Measurements from ENCODE around the gene ANKZF1.
"Not testable (repeated sequence)": the region's sequence is repeated elsewhere in the genome, so short reads cannot be mapped to it uniquely, and the experiment has no call there.

Gene ANKZF1

GRCh38 chr2:219254590-219255201 lies 25.1 kb downstream of the ANKZF1 start:
- no peak for DNase-seq

- DNase-seq = not testable (repeated sequence)
Measured at GRCh38 chr2:219258942-219259341, 29.3 kb downstream of the ANKZF1 start.

GRCh38 chr2:219261024-219261855 lies 31.6 kb downstream of the ANKZF1 start:
- no peak for DNase-seq

- no peak for DNase-seq
Measured at GRCh38 chr2:219266232-219266631, 36.6 kb downstream of the ANKZF1 start.

GRCh38 chr2:219266886-219267285 lies 37.3 kb downstream of the ANKZF1 start:
- no peak for DNase-seq

- no peak for DNase-seq
Measured at GRCh38 chr2:219268294-219268693, 38.7 kb downstream of the ANKZF1 start.

- no peak for DNase-seq
Measured at GRCh38 chr2:219269362-219270054, 39.9 kb downstream of the ANKZF1 start.

GRCh38 chr2:219270055-219270372 lies 40.4 kb downstream of the ANKZF1 start:
- no peak for DNase-seq

GRCh38 chr2:219271021-219271420 lies 41.4 kb downstream of the ANKZF1 start:
- no peak for DNase-seq

- no peak for DNase-seq
Measured at GRCh38 chr2:219272356-219272755, 42.8 kb downstream of the ANKZF1 start.

GRCh38 chr2:219272995-219273394 lies 43.4 kb downstream of the ANKZF1 start:
- no peak for DNase-seq

- no peak for DNase-seq
Measured at GRCh38 chr2:219273937-219274336, 44.3 kb downstream of the ANKZF1 start.

GRCh38 chr2:219274361-219274921 lies 44.8 kb downstream of the ANKZF1 start:
- DNase-seq = peak; percentile 85

GRCh38 chr2:219277703-219278654 lies 48.4 kb downstream of the ANKZF1 start:
- DNase-seq = peak; percentile 56

GRCh38 chr2:219278655-219279150 lies 49.1 kb downstream of the ANKZF1 start:
- no peak for DNase-seq

- peak; percentile 98 for DNase-seq
Measured at GRCh38 chr2:219279151-219279915, 49.7 kb downstream of the ANKZF1 start, which contains the start of gene DNAJB2. TSS of gene DNAJB2 (plus strand) at chr2:219279366. CDS start at chr2:219279834, 468 bp downstream.

GRCh38 chr2:219279916-219280516 lies 50.4 kb downstream of the ANKZF1 start:
- DNase-seq = no peak

- no peak for DNase-seq
Measured at GRCh38 chr2:219280651-219281050, 51.0 kb downstream of the ANKZF1 start.

- DNase-seq = no peak
Measured at GRCh38 chr2:219281588-219281987, 52.0 kb downstream of the ANKZF1 start.

- no peak for DNase-seq
Measured at GRCh38 chr2:219282375-219282774, 52.8 kb downstream of the ANKZF1 start.
